Prostate gland (tissue), 2 donors: ENCODE data around the gene BCAT1.

ENCODE experiments used
- POLR2A ChIP-seq: fragments of 450-650 bp; IDR thresholded peaks from one replicate; pipeline ENCODE4 v1.6.1; 2016; ENCODE audit warnings: antibody characterized with exemption, mild to moderate bottlenecking
- TF ChIP-seq, protein P1 (sequence below), 4 experiments: fragments of 200-600 bp in 2 of 4; fragments of 450-650 bp in 2 of 4; sonication (generic) in 2 of 4; IDR thresholded peaks; 1 replicate in 3 of 4; 2 replicates in 1 of 4; pipeline ENCODE4 v1.5.1; 2016 to 2019; ENCODE audit warnings: antibody characterized with exemption in 4 of 4, mild to moderate bottlenecking in 2 of 4, moderate library complexity in 2 of 4

DNA sequence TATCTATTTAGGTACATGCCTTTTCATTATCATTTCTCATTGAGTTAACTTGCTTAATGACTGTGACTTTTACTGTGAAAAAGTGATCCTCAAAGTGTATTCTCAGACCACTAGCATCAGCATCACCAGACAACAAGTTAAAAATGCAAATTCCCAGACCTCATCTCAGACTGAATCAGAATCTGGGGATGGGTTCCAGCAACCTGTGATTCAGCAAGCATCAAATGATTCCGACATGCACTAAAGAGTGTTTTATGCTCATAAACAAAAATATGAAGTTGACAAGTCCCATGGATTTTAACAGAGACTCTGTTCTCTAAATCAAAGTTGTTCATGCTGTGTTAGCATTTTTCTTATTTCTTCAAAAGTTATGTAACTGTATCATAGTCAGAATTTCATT is 130.6 kb downstream of the BCAT1 start:
- TF ChIP-seq, protein P1, sequence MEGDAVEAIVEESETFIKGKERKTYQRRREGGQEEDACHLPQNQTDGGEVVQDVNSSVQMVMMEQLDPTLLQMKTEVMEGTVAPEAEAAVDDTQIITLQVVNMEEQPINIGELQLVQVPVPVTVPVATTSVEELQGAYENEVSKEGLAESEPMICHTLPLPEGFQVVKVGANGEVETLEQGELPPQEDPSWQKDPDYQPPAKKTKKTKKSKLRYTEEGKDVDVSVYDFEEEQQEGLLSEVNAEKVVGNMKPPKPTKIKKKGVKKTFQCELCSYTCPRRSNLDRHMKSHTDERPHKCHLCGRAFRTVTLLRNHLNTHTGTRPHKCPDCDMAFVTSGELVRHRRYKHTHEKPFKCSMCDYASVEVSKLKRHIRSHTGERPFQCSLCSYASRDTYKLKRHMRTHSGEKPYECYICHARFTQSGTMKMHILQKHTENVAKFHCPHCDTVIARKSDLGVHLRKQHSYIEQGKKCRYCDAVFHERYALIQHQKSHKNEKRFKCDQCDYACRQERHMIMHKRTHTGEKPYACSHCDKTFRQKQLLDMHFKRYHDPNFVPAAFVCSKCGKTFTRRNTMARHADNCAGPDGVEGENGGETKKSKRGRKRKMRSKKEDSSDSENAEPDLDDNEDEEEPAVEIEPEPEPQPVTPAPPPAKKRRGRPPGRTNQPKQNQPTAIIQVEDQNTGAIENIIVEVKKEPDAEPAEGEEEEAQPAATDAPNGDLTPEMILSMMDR (IDR thresholded peaks at IDR 0.05), result no peak
- TF ChIP-seq POLR2A, result no peak
